Mesenchymal stem cell (in vitro differentiated cells and primary cell): Measurements from ENCODE around the gene TOMT.

Experiments
- DNase-seq: peaks from one replicate; pipeline ENCODE4 v3.0.0-alpha.2; 2013
- H2AFZ ChIP-seq: one replicate; pipeline ENCODE4 v1.6.1; 2013; ENCODE audit warnings: low read depth, mild to moderate bottlenecking, control low read depth, inconsistent platforms, low read length, moderate library complexity
- H2AK5ac ChIP-seq: 2 replicates; pipeline ENCODE4 v1.6.1; 2013; ENCODE audit warnings: low read length, moderate library complexity, mild to moderate bottlenecking, inconsistent platforms; ENCODE audit not compliant: severe bottlenecking
- H2BK120ac ChIP-seq: one replicate; pipeline ENCODE4 v1.6.1; 2013; ENCODE audit warnings: low read depth, mild to moderate bottlenecking, inconsistent platforms, low read length, moderate library complexity
- H2BK12ac ChIP-seq, 2 experiments: one replicate each; pipeline ENCODE4 v1.6.1; 2013; ENCODE audit warnings: inconsistent platforms in 2 of 2, low read length in 2 of 2, mild to moderate bottlenecking in 2 of 2, moderate library complexity in 2 of 2, control low read depth in 1 of 2
- H2BK15ac ChIP-seq: one replicate; pipeline ENCODE4 v1.6.1; 2013; ENCODE audit warnings: mild to moderate bottlenecking, low read depth, inconsistent platforms; ENCODE audit not compliant: poor library complexity, severe bottlenecking
- H2BK5ac ChIP-seq: 2 replicates; pipeline ENCODE4 v1.6.1; 2013; ENCODE audit warnings: low read depth, mild to moderate bottlenecking, low read length, control low read depth, inconsistent platforms; ENCODE audit not compliant: poor library complexity, severe bottlenecking
- H3K14ac ChIP-seq, 2 experiments: one replicate each; pipeline ENCODE4 v1.6.1; 2013; ENCODE audit warnings: inconsistent platforms in 2 of 2, low read length in 2 of 2, control low read depth in 1 of 2, mild to moderate bottlenecking in 1 of 2, moderate library complexity in 1 of 2
- H3K18ac ChIP-seq, 2 experiments: one replicate each; pipeline ENCODE4 v1.6.1; 2013; ENCODE audit warnings: inconsistent platforms in 2 of 2, low read length in 2 of 2, control low read depth in 1 of 2, low read depth in 1 of 2, mild to moderate bottlenecking in 1 of 2
- H3K23ac ChIP-seq, 2 experiments: one replicate each; pipeline ENCODE4 v1.6.1; 2013; ENCODE audit warnings: inconsistent platforms in 2 of 2, low read length in 2 of 2, mild to moderate bottlenecking in 2 of 2, moderate library complexity in 2 of 2, control low read depth in 1 of 2
- H3K27ac ChIP-seq: 2 replicates; pipeline ENCODE4 v1.5.1; 2013; ENCODE audit warnings: mild to moderate bottlenecking, moderate library complexity, low read length, control low read depth, inconsistent platforms; ENCODE audit not compliant: poor library complexity, severe bottlenecking
- H3K27me3 ChIP-seq, 2 experiments: 2 replicates each; pipeline versions ENCODE4 v1.6.1 to v1.7.0; 2013; ENCODE audit warnings: low read length in 2 of 2, mild to moderate bottlenecking in 2 of 2, moderate library complexity in 2 of 2, control low read depth in 1 of 2, inconsistent platforms in 1 of 2; ENCODE audit not compliant: control insufficient read depth in 1 of 2, insufficient read depth in 1 of 2
- H3K36me3 ChIP-seq, 2 experiments: 2 replicates each; pipeline versions ENCODE4 v1.6.1 to v1.7.0; 2013; ENCODE audit warnings: low read length in 2 of 2, control low read depth in 1 of 2, inconsistent platforms in 1 of 2, low read depth in 1 of 2, mild to moderate bottlenecking in 1 of 2; ENCODE audit not compliant: insufficient read depth in 2 of 2, control insufficient read depth in 1 of 2
- H3K4ac ChIP-seq, 2 experiments: one replicate each; pipeline ENCODE4 v1.6.1; 2013; ENCODE audit warnings: inconsistent platforms in 2 of 2, low read length in 2 of 2, mild to moderate bottlenecking in 2 of 2, moderate library complexity in 2 of 2, control low read depth in 1 of 2, low read depth in 1 of 2
- H3K4me1 ChIP-seq: 2 replicates; pipeline ENCODE4 v1.6.1; 2013; ENCODE audit warnings: low read depth, low read length, control low read depth; ENCODE audit not compliant: control insufficient read depth, insufficient read depth
- H3K4me2 ChIP-seq: 2 replicates; pipeline ENCODE4 v1.6.1; 2013; ENCODE audit warnings: low read length, mild to moderate bottlenecking, inconsistent platforms; ENCODE audit not compliant: poor library complexity, severe bottlenecking
- H3K4me3 ChIP-seq, 2 experiments: 2 replicates each; pipeline versions ENCODE4 v1.5.1 to v1.7.0; 2013; ENCODE audit warnings: low read length in 2 of 2, mild to moderate bottlenecking in 2 of 2, control low read depth in 1 of 2, low read depth in 1 of 2; ENCODE audit not compliant: insufficient read depth in 1 of 2
- H3K79me1 ChIP-seq: replicated peaks from 2 replicates; pipeline ENCODE4 v1.6.1; 2013; ENCODE audit warnings: mild to moderate bottlenecking, control low read depth, low read length, inconsistent platforms; ENCODE audit not compliant: poor library complexity, severe bottlenecking
- H3K9ac ChIP-seq: 2 replicates; pipeline ENCODE4 v1.7.0; 2013; ENCODE audit warnings: mild to moderate bottlenecking, low read length, moderate library complexity
- H3K9me3 ChIP-seq: 2 replicates; pipeline ENCODE4 v1.7.0; 2013; ENCODE audit warnings: mild to moderate bottlenecking, low read length; ENCODE audit not compliant: control insufficient read depth
- H4K8ac ChIP-seq: one replicate; pipeline ENCODE4 v1.6.1; 2013; ENCODE audit warnings: inconsistent platforms, mild to moderate bottlenecking, low read length, moderate library complexity
- H4K91ac ChIP-seq: one replicate; pipeline ENCODE4 v1.6.1; 2013; ENCODE audit warnings: mild to moderate bottlenecking, low read length, inconsistent platforms
- WGBS: methylation state at CpG from one replicate; pipeline ENCODE4 v1.1.7; 2013; ENCODE audit warnings: mixed read lengths; 5-methylcytosine and 5-hydroxymethylcytosine counted together

The TOMT gene

GRCh38 chr11:72102946-72103753 lies 2.6 kb upstream of the TOMT start, which contains the start of gene LAMTOR1:
Gene LAMTOR1 (minus strand): TSS chr11:72103297. CDS start chr11:72103224, 73 bp downstream.
- peak within 1 kb of the TSS; percentile 95 for H3K27ac ChIP-seq
- peak within 1 kb of the TSS; percentile 92 to 98 for H3K4ac ChIP-seq
- peak within 1 kb of the TSS; percentile 43 to 54 for H3K23ac ChIP-seq
- peak within 1 kb of the TSS; percentile 99 for H4K8ac ChIP-seq
- peak within 1 kb of the TSS; percentile 84 for H2AK5ac ChIP-seq
- 7% methylated on average over 60 of the region's 64 CpGs for WGBS
- peak within 1 kb of the TSS; percentile 94 for H4K91ac ChIP-seq
- peaks cover 11% of the 10 kb centered on the region for H3K4me1 ChIP-seq
- peak within 1 kb of the TSS; percentile 68 for H2BK15ac ChIP-seq
- peak within 1 kb of the TSS; percentile 95 to 98 for H3K18ac ChIP-seq
- peak; percentile 99 for DNase-seq
- peak within 1 kb of the TSS; percentile 78 for H3K4me2 ChIP-seq
- H3K14ac ChIP-seq, result peak within 1 kb of the TSS in 1 of 2 experiments; percentile 94
- H2BK12ac ChIP-seq, result peak within 1 kb of the TSS; percentile 11 to 15
- H2BK120ac ChIP-seq, result peak within 1 kb of the TSS; percentile 69
- peak within 1 kb of the TSS; percentile 85 to 88 for H3K4me3 ChIP-seq
- no peaks in the 10 kb centered on the region for H3K27me3 ChIP-seq
- peak within 1 kb of the TSS; percentile 90 for H2BK5ac ChIP-seq
- H3K9me3 ChIP-seq, result no peaks in the 10 kb centered on the region
- peaks cover 23 to 30% of the 10 kb centered on the region in 2 experiments for H3K36me3 ChIP-seq
- peak within 1 kb of the TSS; percentile 79 for H2AFZ ChIP-seq
- H3K9ac ChIP-seq, result peak within 1 kb of the TSS; percentile 99
- H3K79me1 ChIP-seq, result peaks cover 25% of the 10 kb centered on the region

GRCh38 chr11:72103754-72104167 lies 2.0 kb upstream of the TOMT start:
- H3K9me3 ChIP-seq, result no peaks in the 10 kb centered on the region

GRCh38 chr11:72111300-72112142 lies 5.8 kb downstream of the TOMT start:
- Histone ChIP-seq H2BK12ac (peak overlapping the region in 1 of 2 experiments; percentile 29), H2BK120ac (peak overlapping the region; percentile 4), H3K14ac (no peak overlapping the region), H4K91ac (no peak overlapping the region), H3K23ac (no peak overlapping the region), H2AFZ (peak overlapping the region; percentile 36), H2BK5ac (no peak overlapping the region), H3K4me1 (peaks cover 2% of the 10 kb centered on the region), H3K27ac (peak overlapping the region; percentile 74), H3K36me3 (peaks cover 8 to 27% of the 10 kb centered on the region in 2 experiments), H2BK15ac (no peak overlapping the region), H3K9me3 (no peaks in the 10 kb centered on the region), H3K4me2 (peak overlapping the region; percentile 44), H3K18ac (peak overlapping the region; percentile 16 to 69), H4K8ac (peak overlapping the region; percentile 92), H2AK5ac (peak overlapping the region; percentile 59), H3K27me3 (no peaks in the 10 kb centered on the region), H3K4me3 (peak overlapping the region; percentile 47 to 81), H3K9ac (peak overlapping the region; percentile 95), H3K79me1 (no peaks in the 10 kb centered on the region), H3K4ac (peak overlapping the region in 1 of 2 experiments; percentile 47)
- WGBS, result 10% methylated on average over 10 of the region's 10 CpGs
- no peak for DNase-seq

More at GRCh38 chr11:72103754-72104167, 2.0 kb upstream of the TOMT start:
- H2BK15ac ChIP-seq, result peak overlapping the region; percentile 15
- H3K36me3 ChIP-seq, result peaks cover 22 to 24% of the 10 kb centered on the region in 2 experiments
- no peak for DNase-seq
- peak overlapping the region; percentile 60 for H3K27ac ChIP-seq
- H4K8ac ChIP-seq, result peak overlapping the region; percentile 99
- no peak overlapping the region for H3K23ac ChIP-seq
- peak overlapping the region; percentile 79 for H2AFZ ChIP-seq
- no peaks in the 10 kb centered on the region for H3K27me3 ChIP-seq
- peak overlapping the region; percentile 49 to 98 for H3K4ac ChIP-seq
- H3K4me3 ChIP-seq, result peak overlapping the region in 1 of 2 experiments; percentile 57
- H3K9ac ChIP-seq, result peak overlapping the region; percentile 78
- peak overlapping the region; percentile 79 for H4K91ac ChIP-seq
- 95% methylated on average over 11 of the region's 11 CpGs for WGBS
- peak overlapping the region; percentile 4 to 11 for H2BK12ac ChIP-seq
- H3K79me1 ChIP-seq, result peaks cover 19% of the 10 kb centered on the region
- no peak overlapping the region for H3K4me2 ChIP-seq
- H3K18ac ChIP-seq, result peak overlapping the region; percentile 91 to 95
- no peak overlapping the region for H3K14ac ChIP-seq
- H2AK5ac ChIP-seq, result peak overlapping the region; percentile 84
- peak overlapping the region; percentile 69 for H2BK120ac ChIP-seq
- H2BK5ac ChIP-seq, result no peak overlapping the region
- peaks cover 11% of the 10 kb centered on the region for H3K4me1 ChIP-seq
